Kidney epithelial cell (primary cell): ENCODE results near the gene CELSR3. TPM values are rescaled to one million over a fixed set of nuclear protein-coding genes. Genes with fewer than 3 reads are reported as not detected.

Experiments used
- DNase-seq: peaks from one replicate; pipeline ENCODE4 v3.0.0-alpha.2; 2010; ENCODE audit warnings: low read depth
- H3K27me3 ChIP-seq: 2 replicates; pipeline ENCODE4 v1.6.0; 2011; ENCODE audit warnings: low read length; ENCODE audit not compliant: control insufficient read depth, insufficient read depth
- H3K36me3 ChIP-seq: 2 replicates; pipeline ENCODE4 v1.5.1; 2011; ENCODE audit warnings: low read length; ENCODE audit not compliant: control insufficient read depth, insufficient read depth
- H3K4me3 ChIP-seq: 2 replicates; pipeline ENCODE4 v1.5.1; 2011; ENCODE audit warnings: low read depth, mild to moderate bottlenecking, control low read depth, low read length
- total RNA-seq: library from RNA; depleted of rRNA; stranded (reverse); fragments of >200 nt; gene quantifications from 2 replicates; pipeline ENCODE4 v1.2.3, GENCODE V29; 2015
- TF ChIP-seq, protein P1 (sequence below): IDR thresholded peaks from 2 replicates; pipeline ENCODE4 v1.5.1; 2011; ENCODE audit warnings: mild to moderate bottlenecking, moderate library complexity, low read length, control low read depth, inconsistent platforms; ENCODE audit not compliant: insufficient read depth, poor library complexity, severe bottlenecking

The CELSR3 gene
- total RNA-seq, 1 donor from 2014 or later: 5.2 TPM

- H3K27me3 ChIP-seq: no peaks in the 10 kb centered on the region
- peaks cover 4% of the 10 kb centered on the region for H3K36me3 ChIP-seq
- TF ChIP-seq, protein P1, sequence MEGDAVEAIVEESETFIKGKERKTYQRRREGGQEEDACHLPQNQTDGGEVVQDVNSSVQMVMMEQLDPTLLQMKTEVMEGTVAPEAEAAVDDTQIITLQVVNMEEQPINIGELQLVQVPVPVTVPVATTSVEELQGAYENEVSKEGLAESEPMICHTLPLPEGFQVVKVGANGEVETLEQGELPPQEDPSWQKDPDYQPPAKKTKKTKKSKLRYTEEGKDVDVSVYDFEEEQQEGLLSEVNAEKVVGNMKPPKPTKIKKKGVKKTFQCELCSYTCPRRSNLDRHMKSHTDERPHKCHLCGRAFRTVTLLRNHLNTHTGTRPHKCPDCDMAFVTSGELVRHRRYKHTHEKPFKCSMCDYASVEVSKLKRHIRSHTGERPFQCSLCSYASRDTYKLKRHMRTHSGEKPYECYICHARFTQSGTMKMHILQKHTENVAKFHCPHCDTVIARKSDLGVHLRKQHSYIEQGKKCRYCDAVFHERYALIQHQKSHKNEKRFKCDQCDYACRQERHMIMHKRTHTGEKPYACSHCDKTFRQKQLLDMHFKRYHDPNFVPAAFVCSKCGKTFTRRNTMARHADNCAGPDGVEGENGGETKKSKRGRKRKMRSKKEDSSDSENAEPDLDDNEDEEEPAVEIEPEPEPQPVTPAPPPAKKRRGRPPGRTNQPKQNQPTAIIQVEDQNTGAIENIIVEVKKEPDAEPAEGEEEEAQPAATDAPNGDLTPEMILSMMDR: no peak
- no peak overlapping the region for H3K4me3 ChIP-seq
- no peak for DNase-seq
Measured at GRCh38 chr3:48633743-48634142, 28.9 kb downstream of the CELSR3 start.

DNA sequence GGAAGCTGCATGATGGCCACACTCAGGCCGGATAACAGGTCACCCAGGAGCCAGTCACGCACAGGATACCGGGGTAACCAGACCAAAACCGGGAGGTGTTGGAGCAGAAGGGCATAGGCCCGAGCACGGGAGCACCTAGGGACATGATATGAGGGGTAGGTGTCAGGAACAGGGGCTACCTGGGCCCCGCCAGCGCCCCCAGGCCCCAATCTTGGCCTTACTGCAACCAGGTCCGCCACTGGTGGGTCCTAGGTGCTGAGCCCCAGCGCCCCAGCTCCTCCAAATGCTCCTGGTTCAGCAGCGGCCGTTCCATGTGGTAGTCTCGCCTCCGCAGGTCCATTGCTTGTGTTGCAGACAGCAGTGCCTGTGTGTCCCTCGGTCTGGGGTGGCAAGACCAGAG lies 29.4 kb downstream of the CELSR3 start:
- no peak for DNase-seq
- no peaks in the 10 kb centered on the region for H3K27me3 ChIP-seq
- TF ChIP-seq, protein P1: no peak
- peaks cover 4% of the 10 kb centered on the region for H3K36me3 ChIP-seq
- H3K4me3 ChIP-seq: no peak overlapping the region

DNA sequence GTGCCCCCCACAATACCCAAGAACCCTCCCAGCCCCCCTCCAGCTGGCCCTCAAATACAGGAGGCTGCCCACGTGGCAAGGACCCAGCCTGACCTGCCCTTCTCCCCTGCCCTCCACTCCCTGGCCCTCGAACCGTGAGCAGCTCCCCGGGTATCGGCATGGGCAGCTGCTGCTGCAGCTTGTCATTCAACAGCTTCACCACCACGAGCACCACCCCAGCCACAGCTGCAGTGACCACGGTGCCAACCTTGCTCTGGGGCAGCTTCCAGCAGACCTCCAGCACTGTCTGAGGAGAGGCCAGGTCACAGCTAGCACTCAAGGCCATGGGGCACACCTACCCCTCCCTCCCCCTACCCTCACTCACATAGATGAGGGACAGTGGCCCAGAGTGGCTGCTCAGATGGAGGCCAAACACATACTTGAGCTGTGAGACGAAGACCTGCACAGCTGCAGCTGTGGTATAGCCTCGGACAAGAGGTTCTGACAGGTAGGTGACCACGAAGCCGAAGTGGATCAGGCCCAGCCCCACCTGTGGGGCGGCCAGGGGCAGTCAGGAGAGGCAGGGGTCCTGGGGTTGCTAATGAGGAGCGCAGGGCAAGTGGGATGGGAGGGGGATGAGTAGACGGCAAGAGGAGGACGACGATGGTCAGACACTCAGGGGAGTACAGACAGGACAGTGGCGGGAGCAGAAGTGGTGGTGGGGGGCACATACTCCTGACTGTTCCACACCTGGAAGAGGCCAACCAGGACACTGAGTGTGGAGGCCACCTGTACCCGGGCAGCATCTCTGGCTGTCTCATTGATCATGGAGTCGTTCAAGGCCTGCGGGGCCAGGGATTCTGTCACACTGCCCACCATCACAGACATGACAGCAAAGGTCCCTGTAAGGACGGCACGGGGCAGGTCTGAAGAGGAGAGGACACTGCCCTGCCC lies 30.9 kb downstream of the CELSR3 start:
- Histone ChIP-seq H3K4me3 (no peak overlapping the region), H3K36me3 (peaks cover 6% of the 10 kb centered on the region), H3K27me3 (no peaks in the 10 kb centered on the region)
- DNase-seq: no peak
- TF ChIP-seq, protein P1: no peak

GRCh38 chr3:48630833-48631232 lies 31.9 kb downstream of the CELSR3 start:
- DNase-seq: no peak
- H3K4me3 ChIP-seq: no peak overlapping the region
- peaks cover 8% of the 10 kb centered on the region for H3K36me3 ChIP-seq
- TF ChIP-seq, protein P1: no peak
- no peaks in the 10 kb centered on the region for H3K27me3 ChIP-seq

- TF ChIP-seq, protein P1: no peak
- H3K27me3 ChIP-seq: no peaks in the 10 kb centered on the region
- no peak for DNase-seq
- H3K4me3 ChIP-seq: no peak overlapping the region
- peaks cover 8% of the 10 kb centered on the region for H3K36me3 ChIP-seq
Measured at GRCh38 chr3:48630407-48630806, 32.3 kb downstream of the CELSR3 start.
